Fibroblast of lung (primary cell): Measurements from ENCODE around the gene SLC28A1. TPM values are rescaled to one million over a fixed set of nuclear protein-coding genes. Genes with fewer than 3 reads are reported as not detected.
A peak's percentile ranks its signal among the peaks of the same experiment; 100 is the strongest.

Source experiments
- DNase-seq, 2 donors: peaks; one replicate each; pipeline versions ENCODE4 v3.0.0 to v3.0.0-alpha.2; 2010; ENCODE audit warnings: low read depth in 2 of 2
- H2AFZ ChIP-seq: 2 replicates; pipeline ENCODE4 v1.5.1; 2012; ENCODE audit warnings: low read length, control low read depth, inconsistent platforms
- H3K27ac ChIP-seq: 2 replicates; pipeline ENCODE4 v1.5.1; 2011; ENCODE audit warnings: low read length, control low read depth; ENCODE audit not compliant: insufficient read depth
- H3K27me3 ChIP-seq: 2 replicates; pipeline ENCODE4 v1.5.1; 2011; ENCODE audit warnings: mild to moderate bottlenecking, low read length; ENCODE audit not compliant: control insufficient read depth, insufficient read depth
- H3K36me3 ChIP-seq: 2 replicates; pipeline ENCODE4 v1.5.1; 2011; ENCODE audit warnings: low read length; ENCODE audit not compliant: control insufficient read depth, insufficient read depth
- H3K4me1 ChIP-seq: 2 replicates; pipeline ENCODE4 v1.5.1; 2011; ENCODE audit warnings: low read length; ENCODE audit not compliant: control insufficient read depth, insufficient read depth; ENCODE audit errors: extremely low read depth
- H3K4me2 ChIP-seq: 2 replicates; pipeline ENCODE4 v1.5.1; 2011; ENCODE audit warnings: low read length, control low read depth; ENCODE audit not compliant: insufficient read depth; ENCODE audit errors: extremely low read depth
- H3K4me3 ChIP-seq, 4 experiments: fragments of 200-600 bp in 1 of 4; sonication (generic) in 1 of 4; replicated peaks in 1 of 4; 2 replicates each; pipeline ENCODE4 v1.5.1; 2011 to 2016; ENCODE audit warnings: low read length in 4 of 4, low read depth in 3 of 4, mild to moderate bottlenecking in 3 of 4, control low read depth in 2 of 4, inconsistent platforms in 1 of 4, mixed read lengths in 1 of 4; ENCODE audit not compliant: insufficient read depth in 1 of 4; ENCODE audit errors: control extremely low read depth in 1 of 4
- H3K79me2 ChIP-seq: 2 replicates; pipeline ENCODE4 v1.5.1; 2012; ENCODE audit warnings: mild to moderate bottlenecking, low read length, inconsistent platforms; ENCODE audit not compliant: control insufficient read depth, insufficient read depth
- H3K9ac ChIP-seq: 2 replicates; pipeline ENCODE4 v1.5.1; 2011; ENCODE audit warnings: mild to moderate bottlenecking, low read length, control low read depth; ENCODE audit not compliant: insufficient read depth
- H3K9me3 ChIP-seq: 2 replicates; pipeline ENCODE4 v1.5.1; 2012; ENCODE audit warnings: low read depth, low read length; ENCODE audit not compliant: control insufficient read depth, insufficient read depth
- H4K20me1 ChIP-seq: 2 replicates; pipeline ENCODE4 v1.5.1; 2011; ENCODE audit warnings: low read length; ENCODE audit not compliant: control insufficient read depth, insufficient read depth; ENCODE audit errors: extremely low read depth
- CTCF ChIP-seq, 2 donors: IDR thresholded peaks in 1 of 2; conservative IDR thresholded peaks in 1 of 2; 1 replicate in 1 of 2; 2 replicates in 1 of 2; pipeline ENCODE4 v1.5.1; 2011 to 2012; ENCODE audit warnings: low read length in 2 of 2, control low read depth in 1 of 2, inconsistent platforms in 1 of 2, low read depth in 1 of 2, mild to moderate bottlenecking in 1 of 2
- EZH2 ChIP-seq: IDR thresholded peaks from 2 replicates; pipeline ENCODE4 v1.5.1; 2012; ENCODE audit warnings: low read length, control low read depth, mild to moderate bottlenecking; ENCODE audit errors: missing control alignments
- polyA plus RNA-seq, 2 donors: library from polyadenylated mRNA; depleted of rRNA in 1 of 2; stranded (reverse) in 1 of 2; unstranded in 1 of 2; fragments of >200 nt; gene quantifications; 2 replicates each; pipeline ENCODE4 v1.2.1, GENCODE V29; 2011 to 2012; ENCODE audit warnings: missing spikeins in 1 of 2
- total RNA-seq: library from RNA; depleted of rRNA; stranded (reverse); fragments of >200 nt; gene quantifications from 2 replicates; pipeline ENCODE4 v1.2.1, GENCODE V29; 2014

SLC28A1 gene
- total and polyA plus RNA-seq, 2 donors (not counting 1 experiment from before 2014, with no cell fraction given): not detected

DNA sequence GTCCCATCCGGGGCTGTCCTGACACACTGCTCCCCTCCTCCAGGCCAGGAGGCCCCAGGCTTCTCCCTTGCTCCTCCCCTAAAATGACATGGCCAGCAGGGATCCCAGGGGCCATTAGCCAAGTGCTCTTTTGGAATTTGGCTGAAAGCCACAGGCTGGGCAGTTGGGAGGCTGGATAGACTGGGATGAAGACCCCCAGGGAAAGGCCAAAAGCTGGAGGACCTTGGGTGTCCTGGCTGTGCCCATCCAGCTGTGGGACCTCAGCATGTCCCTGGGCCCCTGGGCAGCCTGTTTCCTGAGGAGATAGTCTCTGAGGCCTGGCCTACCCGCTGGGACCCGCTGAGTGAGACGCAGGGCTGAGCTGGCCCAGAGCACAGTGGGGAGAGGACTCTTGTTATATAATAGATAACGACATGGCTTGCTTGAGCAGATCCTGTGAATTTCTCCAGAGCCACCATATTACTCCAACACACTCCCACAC lies 91.4 kb downstream of the SLC28A1 start:
- H3K4me2 ChIP-seq: no peak overlapping the region
- H3K27ac ChIP-seq: no peak overlapping the region
- no peaks in the 10 kb centered on the region for H3K79me2 ChIP-seq
- no peak overlapping the region for H3K4me3 ChIP-seq
- H4K20me1 ChIP-seq: no peaks in the 10 kb centered on the region
- no peak overlapping the region for H2AFZ ChIP-seq
- H3K27me3 ChIP-seq: peaks cover under 1% of the 10 kb centered on the region
- TF ChIP-seq CTCF (conservative IDR thresholded peaks at IDR 0.05 in 1 of 2, IDR thresholded peaks at IDR 0.05 in 1 of 2; ENCODE audit: low read depth in 1 of 2, low read length in 2 of 2) (no peak), EZH2 (no peak)
- no peaks in the 10 kb centered on the region for H3K36me3 ChIP-seq
- DNase-seq: no peak
- H3K9me3 ChIP-seq: no peaks in the 10 kb centered on the region
- no peaks in the 10 kb centered on the region for H3K4me1 ChIP-seq
- no peak overlapping the region for H3K9ac ChIP-seq

- no peaks in the 10 kb centered on the region for H3K9me3 ChIP-seq
- no peak overlapping the region for H3K27ac ChIP-seq
- no peaks in the 10 kb centered on the region for H4K20me1 ChIP-seq
- no peaks in the 10 kb centered on the region for H3K4me1 ChIP-seq
- H3K79me2 ChIP-seq: no peaks in the 10 kb centered on the region
- H3K27me3 ChIP-seq: no peaks in the 10 kb centered on the region
- no peak for DNase-seq
- H3K4me2 ChIP-seq: no peak overlapping the region
- no peaks in the 10 kb centered on the region for H3K36me3 ChIP-seq
- TF ChIP-seq EZH2 (no peak), CTCF (conservative IDR thresholded peaks at IDR 0.05 in 1 of 2, IDR thresholded peaks at IDR 0.05 in 1 of 2; ENCODE audit: low read depth in 1 of 2, low read length in 2 of 2) (no peak)
- no peak overlapping the region for H2AFZ ChIP-seq
- no peak overlapping the region for H3K4me3 ChIP-seq
- no peak overlapping the region for H3K9ac ChIP-seq
These were observed 92.4 kb downstream of the SLC28A1 start for GRCh38 chr15:84976746-84977345.

- Histone ChIP-seq H3K4me2 (no peak overlapping the region), H3K27ac (no peak overlapping the region), H3K36me3 (no peaks in the 10 kb centered on the region), H3K4me1 (peaks cover 2% of the 10 kb centered on the region), H2AFZ (no peak overlapping the region), H3K4me3 (peak overlapping the region in 1 of 4 experiments; percentile 74), H3K79me2 (peaks cover 8% of the 10 kb centered on the region), H3K27me3 (no peaks in the 10 kb centered on the region), H3K9me3 (no peaks in the 10 kb centered on the region), H3K9ac (no peak overlapping the region), H4K20me1 (no peaks in the 10 kb centered on the region)
- no peak for DNase-seq
- TF ChIP-seq EZH2 (no peak), CTCF (conservative IDR thresholded peaks at IDR 0.05 in 1 of 2, IDR thresholded peaks at IDR 0.05 in 1 of 2; ENCODE audit: low read depth in 1 of 2, low read length in 2 of 2) (no peak)
These were observed 95.2 kb downstream of the SLC28A1 start for GRCh38 chr15:84979651-84980050.
